ENCODE measurements around the gene CLCNKA.

The CLCNKA gene

DNA sequence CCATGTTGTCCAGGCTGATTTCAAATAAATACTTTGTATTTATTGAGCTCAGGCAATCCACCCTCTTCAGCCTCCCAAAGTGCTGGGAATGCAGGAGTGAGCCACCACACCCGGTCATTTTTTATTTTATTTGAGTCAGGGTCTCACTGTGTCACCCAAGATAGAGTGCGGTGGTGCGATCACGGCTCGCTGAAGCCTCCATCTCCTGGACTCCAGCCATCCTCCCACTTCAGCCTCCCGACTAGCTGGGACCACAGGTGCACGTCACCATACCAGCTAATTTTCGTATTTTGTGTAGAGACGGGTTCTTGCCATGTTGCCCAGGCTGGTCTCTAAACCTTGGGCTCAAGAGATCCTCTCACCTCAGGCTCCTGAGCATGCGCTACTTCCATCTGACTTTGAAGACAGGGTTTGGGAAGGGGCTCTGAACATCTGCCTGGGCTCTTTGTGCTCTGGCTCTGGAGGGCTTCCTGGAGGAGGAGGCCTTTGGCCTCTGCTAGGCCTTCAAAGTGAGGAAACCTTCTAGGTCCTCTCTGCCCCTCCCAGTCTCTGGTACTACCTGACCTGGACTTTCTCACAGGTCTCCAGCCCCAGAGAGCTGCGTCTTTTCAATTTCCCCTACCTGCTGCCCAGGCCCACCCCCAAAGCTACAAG, 9.8 kb upstream of the CLCNKA start:
- Histone ChIP-seq H3F3A (ENCODE audit: insufficient read depth, low read length) (no peaks in the 10 kb centered on the region), H3K27me3 (ENCODE audit: insufficient read depth, low read length) (no peaks in the 10 kb centered on the region; the same call in 1 of the 2 replicates), H3K27ac (ENCODE audit: low read depth, low read length, poor library complexity, severe bottlenecking) (no peak overlapping the region), H3K9ac (ENCODE audit: low read length) (no peak overlapping the region), H4K20me1 (ENCODE audit: insufficient read depth, low read length) (no peaks in the 10 kb centered on the region), H3K79me2 (ENCODE audit: insufficient read depth, low read length) (no peaks in the 10 kb centered on the region), H3K4me2 (ENCODE audit: low read length) (peak overlapping the region; percentile 61; the same call in 1 of the 2 replicates), H3K4me1 (ENCODE audit: insufficient read depth, low read length, severe bottlenecking) (peaks cover 24% of the 10 kb centered on the region), H3K9me3 (ENCODE audit: low read length) (no peaks in the 10 kb centered on the region), H3K9me2 (ENCODE audit: low read depth, low read length) (no peaks in the 10 kb centered on the region), H3K36me3 (ENCODE audit: insufficient read depth, low read length) (no peaks in the 10 kb centered on the region), H2AFZ (ENCODE audit: low read length) (no peak overlapping the region), H3K4me3 (ENCODE audit: low read depth, low read length, poor library complexity, severe bottlenecking) (no peak overlapping the region)
- TF ChIP-seq, protein P1, sequence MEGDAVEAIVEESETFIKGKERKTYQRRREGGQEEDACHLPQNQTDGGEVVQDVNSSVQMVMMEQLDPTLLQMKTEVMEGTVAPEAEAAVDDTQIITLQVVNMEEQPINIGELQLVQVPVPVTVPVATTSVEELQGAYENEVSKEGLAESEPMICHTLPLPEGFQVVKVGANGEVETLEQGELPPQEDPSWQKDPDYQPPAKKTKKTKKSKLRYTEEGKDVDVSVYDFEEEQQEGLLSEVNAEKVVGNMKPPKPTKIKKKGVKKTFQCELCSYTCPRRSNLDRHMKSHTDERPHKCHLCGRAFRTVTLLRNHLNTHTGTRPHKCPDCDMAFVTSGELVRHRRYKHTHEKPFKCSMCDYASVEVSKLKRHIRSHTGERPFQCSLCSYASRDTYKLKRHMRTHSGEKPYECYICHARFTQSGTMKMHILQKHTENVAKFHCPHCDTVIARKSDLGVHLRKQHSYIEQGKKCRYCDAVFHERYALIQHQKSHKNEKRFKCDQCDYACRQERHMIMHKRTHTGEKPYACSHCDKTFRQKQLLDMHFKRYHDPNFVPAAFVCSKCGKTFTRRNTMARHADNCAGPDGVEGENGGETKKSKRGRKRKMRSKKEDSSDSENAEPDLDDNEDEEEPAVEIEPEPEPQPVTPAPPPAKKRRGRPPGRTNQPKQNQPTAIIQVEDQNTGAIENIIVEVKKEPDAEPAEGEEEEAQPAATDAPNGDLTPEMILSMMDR (IDR thresholded peaks at IDR 0.05; ENCODE audit: low read length), result no peak
- no peak for TF ChIP-seq EZH2 (IDR thresholded peaks at IDR 0.05; ENCODE audit: borderline replicate concordance, low read length)

DNA sequence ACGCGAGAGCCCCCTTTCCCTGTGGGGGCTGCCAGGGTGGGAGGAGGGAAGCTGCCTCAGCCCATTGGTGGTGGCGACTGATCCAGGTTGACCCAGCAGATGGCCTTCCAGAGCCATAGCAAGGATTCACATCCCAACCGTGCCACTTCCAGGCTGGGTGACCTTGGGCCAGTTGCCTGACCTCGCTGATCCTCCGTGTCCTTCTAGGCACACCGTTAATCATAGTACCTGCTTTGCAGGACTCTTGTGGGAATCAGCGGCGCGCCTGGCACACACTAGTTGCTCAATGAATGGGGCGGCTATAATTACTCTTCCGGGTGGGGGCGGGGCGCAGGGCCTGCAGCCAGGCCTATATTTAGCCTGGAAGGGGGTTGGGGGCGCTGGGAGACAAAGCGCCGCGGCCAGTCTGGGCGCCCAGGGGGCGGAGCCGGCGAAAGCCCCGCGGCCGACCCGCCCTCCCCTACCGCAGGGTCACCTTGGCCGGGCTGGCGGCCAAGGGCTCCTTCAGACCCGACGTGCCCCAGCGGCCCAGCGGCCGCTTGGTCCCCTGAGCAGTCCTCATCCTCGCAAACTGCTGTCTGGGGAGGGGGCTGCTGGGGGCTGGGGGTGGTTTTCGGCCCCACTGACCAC, 9.1 kb upstream of the CLCNKA start:
- no peak for TF ChIP-seq EZH2 (IDR thresholded peaks at IDR 0.05; ENCODE audit: borderline replicate concordance, low read length)
- TF ChIP-seq, protein P1 (IDR thresholded peaks at IDR 0.05; ENCODE audit: low read length), result no peak
- H3K4me2 ChIP-seq (ENCODE audit: low read length), result peak overlapping the region; percentile 61
- peak overlapping the region; percentile 28; the same call in 1 of the 2 replicates for H3K9ac ChIP-seq (ENCODE audit: low read length)
- no peaks in the 10 kb centered on the region for H3F3A ChIP-seq (ENCODE audit: insufficient read depth, low read length)
- H2AFZ ChIP-seq (ENCODE audit: low read length), result no peak overlapping the region
- no peaks in the 10 kb centered on the region for H3K79me2 ChIP-seq (ENCODE audit: insufficient read depth, low read length)
- no peaks in the 10 kb centered on the region for H4K20me1 ChIP-seq (ENCODE audit: insufficient read depth, low read length)
- H3K4me1 ChIP-seq (ENCODE audit: insufficient read depth, low read length, severe bottlenecking), result peaks cover 24% of the 10 kb centered on the region
- H3K36me3 ChIP-seq (ENCODE audit: insufficient read depth, low read length), result no peaks in the 10 kb centered on the region
- H3K27ac ChIP-seq (ENCODE audit: low read depth, low read length, poor library complexity, severe bottlenecking), result no peak overlapping the region
- peak overlapping the region; percentile 42 for H3K4me3 ChIP-seq (ENCODE audit: low read depth, low read length, poor library complexity, severe bottlenecking)
- H3K9me3 ChIP-seq (ENCODE audit: low read length), result no peaks in the 10 kb centered on the region
- no peaks in the 10 kb centered on the region for H3K9me2 ChIP-seq (ENCODE audit: low read depth, low read length)
- no peaks in the 10 kb centered on the region; the same call in 1 of the 2 replicates for H3K27me3 ChIP-seq (ENCODE audit: insufficient read depth, low read length)

DNA sequence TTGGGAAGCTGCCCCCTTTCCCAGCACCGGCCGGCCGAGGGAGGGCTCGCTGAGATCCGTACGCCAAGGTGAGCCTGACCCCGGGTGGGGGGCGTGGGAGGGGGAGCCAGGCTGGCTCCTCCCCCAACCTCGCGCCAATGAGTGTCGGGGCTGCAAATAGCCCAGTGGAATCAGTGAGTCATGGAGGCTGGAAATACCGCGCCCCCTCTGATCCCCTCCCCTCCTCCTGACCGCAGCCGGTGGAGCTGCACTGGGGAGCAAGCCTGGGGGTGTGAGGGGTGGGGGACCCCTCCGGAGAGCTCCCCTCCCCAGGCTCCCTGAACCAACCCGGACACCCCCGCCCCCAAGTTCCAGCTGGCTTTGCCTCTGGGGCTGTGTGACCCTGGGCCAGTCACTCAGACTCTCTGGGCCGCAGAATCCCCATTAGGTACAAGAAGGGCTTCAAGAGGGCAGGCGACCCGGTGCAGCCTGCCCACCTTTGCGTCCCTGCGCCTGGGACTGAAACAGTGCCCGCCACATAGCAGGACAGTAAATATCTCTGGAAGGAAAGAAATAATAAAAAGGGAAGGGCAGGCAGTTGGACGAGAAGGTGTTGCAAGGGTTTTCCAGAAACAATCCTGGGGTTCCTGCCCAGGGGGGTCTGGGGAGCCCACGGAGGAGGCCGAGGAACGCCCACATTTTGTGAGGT, 8.5 kb upstream of the CLCNKA start:
- Histone ChIP-seq H4K20me1 (ENCODE audit: insufficient read depth, low read length) (no peaks in the 10 kb centered on the region), H3K9me3 (ENCODE audit: low read length) (no peaks in the 10 kb centered on the region), H3F3A (ENCODE audit: insufficient read depth, low read length) (no peaks in the 10 kb centered on the region), H3K9ac (ENCODE audit: low read length) (peak overlapping the region; percentile 28; the same call in 1 of the 2 replicates), H3K9me2 (ENCODE audit: low read depth, low read length) (no peaks in the 10 kb centered on the region), H2AFZ (ENCODE audit: low read length) (no peak overlapping the region), H3K27me3 (ENCODE audit: insufficient read depth, low read length) (no peaks in the 10 kb centered on the region; the same call in 1 of the 2 replicates), H3K4me2 (ENCODE audit: low read length) (peak overlapping the region; percentile 61), H3K4me1 (ENCODE audit: insufficient read depth, low read length, severe bottlenecking) (peaks cover 24% of the 10 kb centered on the region), H3K4me3 (ENCODE audit: low read depth, low read length, poor library complexity, severe bottlenecking) (peak overlapping the region; percentile 42), H3K36me3 (ENCODE audit: insufficient read depth, low read length) (no peaks in the 10 kb centered on the region), H3K79me2 (ENCODE audit: insufficient read depth, low read length) (no peaks in the 10 kb centered on the region), H3K27ac (ENCODE audit: low read depth, low read length, poor library complexity, severe bottlenecking) (no peak overlapping the region)
- TF ChIP-seq, protein P1 (IDR thresholded peaks at IDR 0.05; ENCODE audit: low read length), result no peak
- no peak for TF ChIP-seq EZH2 (IDR thresholded peaks at IDR 0.05; ENCODE audit: borderline replicate concordance, low read length)

Measured in OCI-LY1 (cell line).